Glutamatergic neuron (in vitro differentiated cells): Measurements from ENCODE around the gene CISD3. TPM values are rescaled to one million over a fixed set of nuclear protein-coding genes. Genes with fewer than 3 reads are reported as not detected.

ENCODE experiments used
- DNase-seq: peaks from one replicate; pipeline ENCODE4 v3.0.0; 2022
- H3K27ac Mint-ChIP-seq: one replicate; pipeline ENCODE4 v1.8.0; 2020; ENCODE audit warnings: mild to moderate bottlenecking, mixed read lengths, inconsistent platforms; ENCODE audit not compliant: unreplicated experiment
- H3K27me3 Mint-ChIP-seq: one replicate; pipeline ENCODE4 v1.8.0; 2020; ENCODE audit warnings: mild to moderate bottlenecking, moderate library complexity, mixed read lengths, inconsistent platforms; ENCODE audit not compliant: unreplicated experiment
- H3K36me3 Mint-ChIP-seq: one replicate; pipeline ENCODE4 v1.8.0; 2020; ENCODE audit warnings: mild to moderate bottlenecking, mixed read lengths, inconsistent platforms; ENCODE audit not compliant: unreplicated experiment
- H3K4me1 Mint-ChIP-seq: one replicate; pipeline ENCODE4 v1.8.0; 2020; ENCODE audit warnings: mild to moderate bottlenecking, low read depth, mixed read lengths, inconsistent platforms; ENCODE audit not compliant: unreplicated experiment
- H3K4me3 Mint-ChIP-seq: one replicate; pipeline ENCODE4 v1.8.0; 2020; ENCODE audit warnings: mild to moderate bottlenecking, mixed read lengths, inconsistent platforms; ENCODE audit not compliant: unreplicated experiment
- H3K9me3 Mint-ChIP-seq: one replicate; pipeline ENCODE4 v1.8.0; 2020; ENCODE audit warnings: mild to moderate bottlenecking, moderate library complexity, mixed read lengths, inconsistent platforms; ENCODE audit not compliant: unreplicated experiment
- CTCF ChIP-seq: fragments of 200-600 bp; sonication (generic); IDR thresholded peaks from one replicate; pipeline ENCODE4 v1.5.0; 2021; ENCODE audit not compliant: partially characterized antibody, unreplicated experiment
- long read RNA-seq: library from polyadenylated mRNA; unstranded; transcript quantifications from one replicate; pipeline ENCODE4 v2.0.0, GENCODE V29; 2020; ENCODE audit not compliant: unreplicated experiment
- total RNA-seq: library from RNA; stranded (reverse); fragmentation: NEBNext Ultra II Directional; extraction: Animal tissue kit (Norgen Biotek cat#: 25700); gene quantifications from one replicate; pipeline ENCODE4 v1.2.1, GENCODE V29; 2021; ENCODE audit not compliant: unreplicated experiment

Gene CISD3
- 3.2 TPM for total RNA-seq
- long read RNA-seq, partial matches to known transcripts = 0 of 4 reads
- long read RNA-seq, other reads (novel, unspliced or antisense) = 0 of 4 reads

- peaks cover 14% of the 10 kb centered on the region for H3K9me3 Mint-ChIP-seq
Measured at GRCh38 chr17:38729886-38730525, at the start of gene CISD3. Gene CISD3, plus strand, starts transcription at chr17:38730341. Its CDS starts 18 bp downstream, at chr17:38730359.

GRCh38 chr17:38681096-38681495 lies 49.0 kb upstream of the CISD3 start:
- H3K27me3 Mint-ChIP-seq = peaks cover 5% of the 10 kb centered on the region
- TF ChIP-seq CTCF = no peak

More at GRCh38 chr17:38729886-38730525, at the start of gene CISD3:
- H3K4me1 Mint-ChIP-seq = peaks cover 5% of the 10 kb centered on the region
- H3K36me3 Mint-ChIP-seq = no peaks in the 10 kb centered on the region
- DNase-seq = peak; percentile 82
- peak within 1 kb of the TSS; percentile 95 for H3K4me3 Mint-ChIP-seq
- peak within 1 kb of the TSS; percentile 69 for H3K27ac Mint-ChIP-seq
- peak; percentile 82 for TF ChIP-seq CTCF
- peaks cover 7% of the 10 kb centered on the region for H3K27me3 Mint-ChIP-seq

GRCh38 chr17:38685491-38685890 lies 44.6 kb upstream of the CISD3 start:
- peaks cover 8% of the 10 kb centered on the region for H3K27me3 Mint-ChIP-seq

More at GRCh38 chr17:38681096-38681495, 49.0 kb upstream of the CISD3 start:
- Mint-ChIP-seq H3K4me1 (peaks cover 4% of the 10 kb centered on the region), H3K4me3 (no peak overlapping the region), H3K9me3 (peaks cover 3% of the 10 kb centered on the region), H3K27ac (no peak overlapping the region), H3K36me3 (no peaks in the 10 kb centered on the region)
- no peak for DNase-seq

GRCh38 chr17:38687286-38687685 lies 42.9 kb upstream of the CISD3 start:
- H3K4me1 Mint-ChIP-seq = peaks cover 16% of the 10 kb centered on the region
- H3K4me3 Mint-ChIP-seq = no peak overlapping the region
- H3K36me3 Mint-ChIP-seq = no peaks in the 10 kb centered on the region
- H3K9me3 Mint-ChIP-seq = peaks cover 9% of the 10 kb centered on the region
- TF ChIP-seq CTCF = no peak
- no peak overlapping the region for H3K27ac Mint-ChIP-seq
- no peak for DNase-seq
- peaks cover 15% of the 10 kb centered on the region for H3K27me3 Mint-ChIP-seq

More at GRCh38 chr17:38685491-38685890, 44.6 kb upstream of the CISD3 start:
- Mint-ChIP-seq H3K4me3 (no peak overlapping the region), H3K27ac (no peak overlapping the region), H3K4me1 (peaks cover 11% of the 10 kb centered on the region), H3K9me3 (peaks cover 4% of the 10 kb centered on the region), H3K36me3 (no peaks in the 10 kb centered on the region)
- no peak for DNase-seq
- no peak for TF ChIP-seq CTCF

GRCh38 chr17:38690386-38690785 lies 39.8 kb upstream of the CISD3 start:
- peak overlapping the region; percentile 5 for H3K4me3 Mint-ChIP-seq
- TF ChIP-seq CTCF = no peak
- no peak for DNase-seq
- peak overlapping the region; percentile 23 for H3K27ac Mint-ChIP-seq
- peaks cover 6% of the 10 kb centered on the region for H3K36me3 Mint-ChIP-seq
- peaks cover 16% of the 10 kb centered on the region for H3K27me3 Mint-ChIP-seq
- peaks cover 14% of the 10 kb centered on the region for H3K4me1 Mint-ChIP-seq
- peaks cover 9% of the 10 kb centered on the region for H3K9me3 Mint-ChIP-seq
